ENCODE data around the gene MYOM1.

GRCh38 chr18:3040881-3041280 is 178.9 kb downstream of the MYOM1 start:
- TF ChIP-seq CTCF (IDR thresholded peaks at IDR 0.05; ENCODE audit: insufficient read depth, low read depth, low read length) (no peak), EZH2 (IDR thresholded peaks at IDR 0.05; ENCODE audit: insufficient read depth, low read length) (no peak)

All from astrocyte (in vitro differentiated cells and primary cell).